ENCODE results near the gene COMMD7. TPM values are rescaled to one million over a fixed set of nuclear protein-coding genes. Genes with fewer than 3 reads are reported as not detected.

The COMMD7 gene
- total RNA-seq, 1 experiment from 2014 or later, result 66.1 TPM

- Mint-ChIP-seq H3K27me3 (ENCODE audit: low read depth) (peaks cover 3% of the 10 kb centered on the region), H3K36me3 (ENCODE audit: insufficient read depth in 1 of 3, low read depth in 3 of 3) (no peaks in the 10 kb centered on the region; a peak in 1 of 7 replicates), H3K4me1 (peaks cover 3 to 4% of the 10 kb centered on the region in 2 experiments; a peak in 3 of 4 replicates), H3K9me3 (peaks cover 3% of the 10 kb centered on the region in 2 experiments; a peak in 2 of 5 replicates), H3K27ac (no peak overlapping the region), H3K4me3 (no peak overlapping the region)
- Histone ChIP-seq H3K23ac (ENCODE audit: insufficient read length, low read depth, low read length) (no peak overlapping the region), H3K27me3 (ENCODE audit: insufficient read depth, low read length) (no peaks in the 10 kb centered on the region), H4K91ac (ENCODE audit: insufficient read length, low read depth, low read length) (no peak overlapping the region), H4K5ac (ENCODE audit: insufficient read length, low read depth, low read length) (no peak overlapping the region), H3K56ac (ENCODE audit: insufficient read length, low read depth, low read length) (no peak overlapping the region), H2BK5ac (ENCODE audit: insufficient read length, low read length) (no peak overlapping the region), H3K4ac (ENCODE audit: low read depth, low read length) (no peak overlapping the region), H2AK5ac (ENCODE audit: insufficient read length, low read length) (no peak overlapping the region), H3K4me1 (ENCODE audit: insufficient read depth, low read length) (no peaks in the 10 kb centered on the region), H3K9ac (ENCODE audit: extremely low read depth, insufficient read length, low read length) (no peak overlapping the region), H3K79me2 (ENCODE audit: insufficient read depth, low read length) (no peaks in the 10 kb centered on the region), H2AFZ (ENCODE audit: low read length) (no peak overlapping the region), H3K4me2 (ENCODE audit: insufficient read depth, insufficient read length, low read length) (no peak overlapping the region), H2BK15ac (ENCODE audit: low read depth, low read length) (no peak overlapping the region), H4K20me1 (ENCODE audit: control insufficient read depth, insufficient read depth, insufficient read length) (no peaks in the 10 kb centered on the region), H3K27ac (ENCODE audit: insufficient read length, low read depth, low read length) (no peak overlapping the region), H3K23me2 (ENCODE audit: insufficient read length, low read depth, low read length, poor library complexity, severe bottlenecking) (no peaks in the 10 kb centered on the region), H3K14ac (ENCODE audit: insufficient read depth, low read length) (no peak overlapping the region), H2BK120ac (ENCODE audit: low read depth, low read length, poor library complexity, severe bottlenecking) (no peak overlapping the region), H2BK12ac (ENCODE audit: insufficient read length, low read depth, low read length) (no peak overlapping the region), H3K79me1 (ENCODE audit: insufficient read depth, low read depth, low read length, poor library complexity, severe bottlenecking) (no peaks in the 10 kb centered on the region), H4K8ac (replicated peaks; ENCODE audit: insufficient read length, low read depth, low read length) (no peak overlapping the region), H3T11ph (ENCODE audit: low read length) (no peak overlapping the region), H3K9me3 (ENCODE audit: control insufficient read depth, low read depth, low read length) (no peaks in the 10 kb centered on the region), H2BK20ac (ENCODE audit: low read depth, low read length, poor library complexity, severe bottlenecking) (no peak overlapping the region), H3K18ac (ENCODE audit: insufficient read length, low read depth, low read length) (no peak overlapping the region)
- no peak for DNase-seq
- WGBS (ENCODE audit: extremely low coverage, insufficient read length, low lambda C conversion rate), result no CpG with 5 or more reads among the region's 8 CpGs
- TF ChIP-seq, protein P1, sequence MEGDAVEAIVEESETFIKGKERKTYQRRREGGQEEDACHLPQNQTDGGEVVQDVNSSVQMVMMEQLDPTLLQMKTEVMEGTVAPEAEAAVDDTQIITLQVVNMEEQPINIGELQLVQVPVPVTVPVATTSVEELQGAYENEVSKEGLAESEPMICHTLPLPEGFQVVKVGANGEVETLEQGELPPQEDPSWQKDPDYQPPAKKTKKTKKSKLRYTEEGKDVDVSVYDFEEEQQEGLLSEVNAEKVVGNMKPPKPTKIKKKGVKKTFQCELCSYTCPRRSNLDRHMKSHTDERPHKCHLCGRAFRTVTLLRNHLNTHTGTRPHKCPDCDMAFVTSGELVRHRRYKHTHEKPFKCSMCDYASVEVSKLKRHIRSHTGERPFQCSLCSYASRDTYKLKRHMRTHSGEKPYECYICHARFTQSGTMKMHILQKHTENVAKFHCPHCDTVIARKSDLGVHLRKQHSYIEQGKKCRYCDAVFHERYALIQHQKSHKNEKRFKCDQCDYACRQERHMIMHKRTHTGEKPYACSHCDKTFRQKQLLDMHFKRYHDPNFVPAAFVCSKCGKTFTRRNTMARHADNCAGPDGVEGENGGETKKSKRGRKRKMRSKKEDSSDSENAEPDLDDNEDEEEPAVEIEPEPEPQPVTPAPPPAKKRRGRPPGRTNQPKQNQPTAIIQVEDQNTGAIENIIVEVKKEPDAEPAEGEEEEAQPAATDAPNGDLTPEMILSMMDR (conservative IDR thresholded peaks at IDR 0.05), result no peak
Observed at GRCh38 chr20:32660661-32661060, 82.6 kb downstream of the COMMD7 start.
